IPS DF 6.9 (cell line): ENCODE results near the gene INTS15.
"Not testable (repeated sequence)": the region's sequence is repeated elsewhere in the genome, so short reads cannot be mapped to it uniquely, and the experiment has no call there.

Source experiments
- DNase-seq: peaks from one replicate; pipeline ENCODE4 v3.0.0-alpha.2; 2013; ENCODE audit warnings: low read depth, low spot score
- H3K27ac ChIP-seq: one replicate; pipeline ENCODE4 v1.5.1; 2013; ENCODE audit warnings: low read length, control low read depth
- H3K27me3 ChIP-seq: 2 replicates; pipeline ENCODE4 v1.6.1; 2013; ENCODE audit warnings: mild to moderate bottlenecking, low read length; ENCODE audit not compliant: control insufficient read depth, insufficient read depth
- H3K36me3 ChIP-seq: 2 replicates; pipeline ENCODE4 v1.6.1; 2013; ENCODE audit warnings: low read length; ENCODE audit not compliant: control insufficient read depth, insufficient read depth
- H3K4me1 ChIP-seq: 2 replicates; pipeline ENCODE4 v1.6.1; 2013; ENCODE audit warnings: low read length; ENCODE audit not compliant: control insufficient read depth, insufficient read depth
- H3K4me3 ChIP-seq: 2 replicates; pipeline ENCODE4 v1.5.1; 2013; ENCODE audit warnings: mild to moderate bottlenecking, low read length
- H3K9me3 ChIP-seq: 2 replicates; pipeline ENCODE4 v1.6.1; 2013; ENCODE audit warnings: low read length, inconsistent platforms; ENCODE audit not compliant: control insufficient read depth, insufficient read depth
- WGBS: extraction: QIAGEN DNeasy Blood & Tissue Kit; methylation state at CpG from one replicate; pipeline ENCODE4 v1.1.7; 2013; ENCODE audit warnings: mixed read lengths, missing lambda C conversion rate; ENCODE audit not compliant: insufficient read length, insufficient coverage; 5-methylcytosine and 5-hydroxymethylcytosine counted together

The INTS15 gene

DNA sequence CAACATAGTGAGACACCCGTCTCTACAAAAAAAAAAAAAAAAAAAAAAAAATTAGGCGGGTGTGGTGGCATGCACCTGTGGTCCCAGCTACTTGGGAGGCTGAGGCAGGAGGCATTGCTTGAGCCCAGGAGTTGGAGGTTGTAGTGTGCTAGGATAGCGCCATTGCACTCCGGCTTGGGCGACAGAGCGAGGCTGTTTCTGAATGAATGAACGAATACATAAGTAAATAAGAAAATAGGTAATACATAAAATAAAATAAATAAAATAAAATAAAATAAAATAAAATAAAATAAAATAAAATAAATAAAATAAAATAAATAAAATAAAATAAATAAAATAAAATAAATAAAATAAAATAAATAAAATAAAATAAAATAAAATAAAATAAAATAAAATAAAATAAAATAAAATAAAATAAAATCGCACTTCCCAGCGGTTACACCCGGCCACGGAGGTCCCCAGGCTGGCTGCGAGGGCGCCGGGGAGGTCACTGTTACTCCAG, 12.9 kb upstream of the INTS15 start:
- H3K4me3 ChIP-seq, result peak overlapping the region; percentile 64; the same call in 1 of the 2 replicates
- WGBS, result no CpG with 5 or more reads among the region's 14 CpGs
- not testable (repeated sequence) for H3K27me3 ChIP-seq, H3K27ac ChIP-seq, H3K9me3 ChIP-seq, H3K4me1 ChIP-seq, DNase-seq, H3K36me3 ChIP-seq

DNA sequence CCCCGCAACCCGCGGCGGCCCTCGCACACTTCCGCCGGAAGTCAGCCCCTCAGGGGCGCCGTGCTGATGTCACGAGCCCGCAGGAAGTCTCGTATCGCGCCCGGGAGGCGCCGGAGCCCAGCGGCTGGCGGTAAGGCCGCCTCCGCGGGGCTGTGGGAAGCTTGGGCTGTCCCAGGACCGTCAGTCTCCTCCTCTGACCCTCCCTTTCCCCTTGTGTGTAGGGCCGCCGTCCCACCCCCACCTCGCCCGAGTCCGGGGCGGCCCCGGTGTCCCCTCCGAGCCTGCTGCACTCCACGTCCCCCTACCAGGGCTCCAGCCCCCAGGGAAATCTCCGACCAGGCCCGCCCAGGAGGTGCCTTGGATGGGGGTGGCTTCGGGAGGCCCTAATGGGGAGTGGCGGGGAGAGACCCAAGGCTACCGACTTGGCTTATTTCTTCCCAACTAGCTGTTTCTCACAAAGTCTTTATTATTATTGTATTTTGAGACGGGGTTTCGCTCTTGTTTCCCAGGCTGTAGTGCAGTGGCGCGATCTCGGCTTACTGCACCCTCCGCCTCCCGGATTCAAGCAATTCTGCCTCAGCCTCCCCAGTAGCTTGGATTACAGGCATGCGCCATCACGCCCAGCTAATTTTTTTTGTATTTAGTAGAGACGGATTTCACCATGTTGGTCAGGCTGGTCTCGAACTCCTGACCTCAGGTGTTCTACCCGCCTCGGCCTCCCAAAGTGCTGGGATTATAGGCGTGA, 12.3 kb upstream of the INTS15 start, which contains the start of gene ZDHHC4:
Gene ZDHHC4 (plus strand): TSS at position 86 of the 745 bp plus-strand sequence. CDS start 3,108 bp downstream, outside the sequence.
- no peaks in the 10 kb centered on the region for H3K9me3 ChIP-seq
- H3K36me3 ChIP-seq, result peaks cover 11% of the 10 kb centered on the region; the same call in 1 of the 2 replicates
- H3K27me3 ChIP-seq, result no peaks in the 10 kb centered on the region
- no peaks in the 10 kb centered on the region for H3K4me1 ChIP-seq
- H3K4me3 ChIP-seq, result peak within 1 kb of the TSS; percentile 64; the same call in 1 of the 2 replicates
- no peak within 1 kb of the TSS for H3K27ac ChIP-seq
- WGBS, result no CpG with 5 or more reads among the region's 51 CpGs
- DNase-seq, result no peak

DNA sequence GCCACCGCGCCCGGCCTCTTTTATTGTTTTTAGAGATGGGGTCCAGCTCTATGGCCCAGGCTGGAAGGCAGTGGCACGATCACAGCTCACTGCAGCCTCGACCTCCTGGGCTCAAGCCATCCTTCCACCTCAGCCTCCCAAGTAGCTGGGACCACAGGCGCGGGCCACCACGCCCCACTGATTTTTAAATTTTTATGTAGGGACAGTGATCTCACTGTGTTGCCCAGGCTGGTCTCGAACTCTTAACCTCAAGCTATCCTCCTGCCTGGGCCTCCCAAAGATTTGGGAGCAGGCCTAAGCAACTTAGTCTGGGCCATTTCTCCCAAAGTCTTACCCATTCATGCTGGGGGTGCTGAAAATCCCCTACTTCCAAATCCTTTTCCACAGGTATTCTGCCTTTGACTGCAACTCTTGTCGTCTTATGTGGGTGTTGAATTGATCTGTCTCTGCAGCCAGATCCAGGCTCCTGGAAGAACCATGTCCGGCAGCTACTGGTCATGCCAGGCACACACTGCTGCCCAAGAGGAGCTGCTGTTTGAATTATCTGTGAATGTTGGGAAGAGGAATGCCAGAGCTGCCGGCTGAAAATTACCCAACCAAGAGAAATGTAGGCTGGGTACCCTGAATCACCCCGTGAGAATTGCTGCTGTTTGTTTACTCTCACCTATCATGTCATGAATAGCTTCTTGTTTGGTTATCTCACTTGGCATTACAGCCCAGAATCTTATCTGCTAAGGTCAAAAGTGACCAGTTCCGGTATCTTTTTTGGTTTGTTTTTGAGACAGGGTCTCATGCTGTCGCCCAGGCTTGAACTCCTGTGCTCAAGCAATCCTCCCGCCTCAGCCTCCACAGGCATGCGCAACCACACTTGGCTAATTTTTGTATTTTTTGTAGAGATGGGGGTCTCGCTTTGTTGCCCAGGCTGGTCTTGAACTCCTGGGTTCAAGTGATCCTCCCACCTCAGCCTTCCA, 11.4 kb upstream of the INTS15 start:
- WGBS, result no CpG with 5 or more reads among the region's 18 CpGs
- Histone ChIP-seq H3K27ac (no peak overlapping the region), H3K4me3 (no peak overlapping the region), H3K36me3 (peaks cover 13% of the 10 kb centered on the region; the same call in 1 of the 2 replicates), H3K27me3 (no peaks in the 10 kb centered on the region), H3K4me1 (no peaks in the 10 kb centered on the region), H3K9me3 (no peaks in the 10 kb centered on the region)
- DNase-seq, result no peak

DNA sequence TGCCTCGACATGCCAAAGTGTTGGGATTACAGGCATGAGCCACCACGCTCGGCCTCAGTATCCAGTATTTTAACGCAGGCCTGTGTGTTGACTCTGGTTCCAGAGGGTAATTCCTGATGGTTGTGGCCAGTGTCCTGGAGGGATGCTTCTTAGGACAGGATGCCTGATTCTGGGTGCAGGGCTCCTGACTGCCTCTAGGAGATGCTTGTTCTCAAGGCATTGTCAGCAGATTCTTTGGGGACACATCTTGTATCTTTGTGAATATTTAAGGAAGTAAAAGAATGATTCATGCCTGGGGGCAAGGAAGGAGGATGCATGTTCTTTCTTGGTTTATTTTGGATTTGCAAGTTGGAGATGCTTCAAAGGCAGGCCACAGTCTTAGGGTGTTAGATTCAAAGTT, 10.4 kb upstream of the INTS15 start:
- DNase-seq, result no peak
- WGBS, result no CpG with 5 or more reads among the region's 4 CpGs
- Histone ChIP-seq H3K4me3 (no peak overlapping the region), H3K27me3 (no peaks in the 10 kb centered on the region), H3K4me1 (no peaks in the 10 kb centered on the region), H3K9me3 (no peaks in the 10 kb centered on the region), H3K36me3 (peaks cover 15% of the 10 kb centered on the region; the same call in 1 of the 2 replicates), H3K27ac (no peak overlapping the region)

DNA sequence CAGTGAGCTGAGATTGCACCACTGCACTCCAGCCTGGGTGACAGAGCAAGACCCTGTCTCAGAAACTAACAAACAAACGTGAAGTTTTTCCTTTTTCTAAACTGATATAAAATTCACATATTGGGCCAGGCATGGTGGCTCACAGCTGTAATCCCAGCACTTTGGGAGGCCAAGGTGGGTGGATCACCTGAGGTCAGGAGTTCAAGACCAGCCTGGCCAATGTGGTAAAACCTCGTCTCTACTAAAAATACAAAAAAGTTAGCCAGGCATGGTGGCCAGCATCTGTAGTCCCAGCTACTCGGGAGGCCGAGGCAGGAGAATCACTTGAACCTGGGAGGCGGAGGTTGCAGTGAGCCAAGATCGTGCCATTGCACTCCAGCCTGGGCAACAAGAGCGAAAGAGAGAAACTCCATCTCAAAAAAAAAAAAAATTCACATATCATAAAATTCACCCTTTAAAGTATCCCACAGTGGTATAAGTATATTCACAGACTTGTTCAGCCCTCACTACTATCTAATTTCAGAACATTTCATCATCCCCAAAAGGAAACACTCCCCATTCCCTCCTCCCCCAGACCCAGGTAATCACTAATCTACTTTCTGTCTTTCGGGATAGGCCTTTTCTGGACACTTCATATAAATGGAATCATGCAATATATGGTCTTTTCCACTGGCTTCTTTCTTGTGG, 3.9 kb upstream of the INTS15 start:
- H3K36me3 ChIP-seq, DNase-seq, H3K27ac ChIP-seq, H3K27me3 ChIP-seq, H3K4me3 ChIP-seq, H3K4me1 ChIP-seq, H3K9me3 ChIP-seq: not testable (repeated sequence)
- no CpG with 5 or more reads among the region's 8 CpGs for WGBS

DNA sequence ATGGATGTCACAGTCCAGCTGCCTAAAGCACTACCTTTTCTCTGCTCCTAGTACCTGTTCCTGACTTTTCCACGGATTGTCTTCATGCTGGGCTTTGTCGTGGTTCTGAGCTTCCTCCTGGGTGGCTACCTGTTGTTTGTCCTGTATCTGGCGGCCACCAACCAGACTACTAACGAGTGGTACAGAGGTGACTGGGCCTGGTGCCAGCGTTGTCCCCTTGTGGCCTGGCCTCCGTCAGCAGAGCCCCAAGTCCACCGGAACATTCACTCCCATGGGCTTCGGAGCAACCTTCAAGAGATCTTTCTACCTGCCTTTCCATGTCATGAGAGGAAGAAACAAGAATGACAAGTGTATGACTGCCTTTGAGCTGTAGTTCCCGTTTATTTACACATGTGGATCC, 1.3 kb upstream of the INTS15 start:
- no peaks in the 10 kb centered on the region for H3K9me3 ChIP-seq
- no peak for DNase-seq

DNA sequence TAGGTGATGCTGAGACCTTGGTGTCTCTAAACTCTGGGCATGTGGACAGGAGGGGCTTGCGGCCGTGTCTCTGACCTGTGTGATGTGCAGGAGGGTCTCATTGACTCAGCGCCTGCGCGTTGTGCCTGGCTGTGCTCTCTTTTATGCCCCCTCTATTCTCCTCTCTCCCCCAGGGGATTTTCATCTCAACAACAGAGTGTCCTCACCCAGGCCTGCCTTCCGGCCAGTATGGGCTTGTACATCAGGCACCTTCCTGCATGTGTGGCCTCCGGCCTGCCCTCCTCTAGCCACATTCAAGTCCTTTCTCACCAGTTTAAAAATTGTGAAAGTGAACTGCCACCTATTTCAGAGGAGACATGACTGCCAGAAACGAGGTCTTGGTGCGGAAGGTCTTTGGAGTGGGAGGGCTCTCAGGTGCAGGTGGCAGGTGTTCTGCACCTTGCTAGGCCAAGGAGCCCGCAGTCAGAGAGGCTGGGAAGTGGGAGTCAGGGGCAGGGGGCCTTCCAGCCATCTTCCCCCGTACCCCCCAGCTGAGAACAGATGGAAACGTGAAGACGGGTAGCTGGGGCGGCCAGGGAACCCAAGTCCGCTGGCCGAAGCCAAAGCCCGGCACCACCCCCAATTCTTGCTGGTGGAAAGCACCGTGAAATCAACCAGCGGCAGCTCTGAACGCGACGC, 531 bp upstream of the INTS15 start:
- Histone ChIP-seq H3K36me3 (no peaks in the 10 kb centered on the region; the same call in 1 of the 2 replicates), H3K9me3 (no peaks in the 10 kb centered on the region), H3K27ac (no peak overlapping the region), H3K4me1 (peaks cover 3% of the 10 kb centered on the region; the same call in 1 of the 2 replicates), H3K27me3 (no peaks in the 10 kb centered on the region), H3K4me3 (peak overlapping the region; percentile 26; the same call in 1 of the 2 replicates)
- DNase-seq, result no peak
- no CpG with 5 or more reads among the region's 22 CpGs for WGBS

More for the DNA sequence above, 1.3 kb upstream of the INTS15 start:
- H3K27me3 ChIP-seq, result no peaks in the 10 kb centered on the region
- peaks cover under 1% of the 10 kb centered on the region; the same call in 1 of the 2 replicates for H3K36me3 ChIP-seq
- no CpG with 5 or more reads among the region's 9 CpGs for WGBS
- H3K4me3 ChIP-seq, result no peak overlapping the region
- peaks cover 3% of the 10 kb centered on the region; the same call in 1 of the 2 replicates for H3K4me1 ChIP-seq
- H3K27ac ChIP-seq, result no peak overlapping the region

DNA sequence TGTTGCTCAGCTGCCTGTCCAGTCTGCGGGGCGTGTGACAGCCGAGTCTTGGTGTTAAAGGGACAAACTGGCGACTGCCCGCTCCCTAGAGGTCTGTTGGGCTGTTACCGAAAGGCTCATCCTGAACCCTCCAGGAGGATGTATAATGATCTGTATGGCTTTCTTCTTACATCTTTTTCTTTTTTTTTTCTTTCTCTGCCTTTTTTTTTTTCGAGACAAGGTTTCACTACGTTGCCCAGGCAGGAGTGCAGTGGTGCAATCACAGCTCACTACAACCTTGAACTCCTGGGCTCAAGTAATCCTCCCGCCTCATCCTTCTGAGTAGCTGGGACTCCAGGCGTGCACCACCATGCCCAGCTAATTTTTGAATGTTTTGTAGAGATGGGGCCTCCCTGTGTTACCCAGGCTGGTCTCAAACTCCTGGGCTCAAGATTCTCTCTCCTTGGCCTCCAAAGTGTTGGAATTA, 857 bp downstream of the INTS15 start:
- Histone ChIP-seq H3K27me3 (no peaks in the 10 kb centered on the region), H3K9me3 (no peaks in the 10 kb centered on the region), H3K4me3 (peak overlapping the region; percentile 60), H3K36me3 (peaks cover 5% of the 10 kb centered on the region), H3K4me1 (peaks cover 3% of the 10 kb centered on the region; the same call in 1 of the 2 replicates), H3K27ac (no peak overlapping the region)
- no CpG with 5 or more reads among the region's 10 CpGs for WGBS
- DNase-seq, result no peak

DNA sequence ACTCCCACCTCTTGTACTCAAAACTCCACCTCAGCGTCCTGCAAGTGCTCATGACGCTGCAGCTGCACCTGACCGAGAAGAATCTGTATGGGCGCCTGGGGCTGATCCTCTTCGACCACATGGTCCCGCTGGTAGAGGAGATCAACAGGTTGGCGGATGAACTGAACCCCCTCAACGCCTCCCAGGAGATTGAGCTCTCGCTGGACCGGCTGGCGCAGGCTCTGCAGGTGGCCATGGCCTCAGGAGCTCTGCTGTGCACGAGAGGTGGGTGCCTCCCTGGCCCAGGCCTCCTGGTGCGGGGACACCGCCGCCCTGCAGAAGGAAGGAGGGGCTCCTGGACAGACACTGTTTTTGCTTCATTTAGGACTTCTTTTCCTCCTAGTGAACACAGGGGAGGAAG, 10.3 kb downstream of the INTS15 start:
- H3K9me3 ChIP-seq, result no peaks in the 10 kb centered on the region
- no peaks in the 10 kb centered on the region for H3K27me3 ChIP-seq
- no CpG with 5 or more reads among the region's 15 CpGs for WGBS
- H3K4me1 ChIP-seq, result no peaks in the 10 kb centered on the region
- no peak for DNase-seq
- no peak overlapping the region for H3K4me3 ChIP-seq
- no peak overlapping the region for H3K27ac ChIP-seq
- peaks cover 20% of the 10 kb centered on the region for H3K36me3 ChIP-seq
